Measurements from ENCODE around the gene P2RY14. TPM values are rescaled to one million over a fixed set of nuclear protein-coding genes. Genes with fewer than 3 reads are reported as not detected.

Gene P2RY14
- total and polyA plus RNA-seq, 12 donors, result 0.17 to 2.4 (median 0.57) TPM; not detected in 1

DNA sequence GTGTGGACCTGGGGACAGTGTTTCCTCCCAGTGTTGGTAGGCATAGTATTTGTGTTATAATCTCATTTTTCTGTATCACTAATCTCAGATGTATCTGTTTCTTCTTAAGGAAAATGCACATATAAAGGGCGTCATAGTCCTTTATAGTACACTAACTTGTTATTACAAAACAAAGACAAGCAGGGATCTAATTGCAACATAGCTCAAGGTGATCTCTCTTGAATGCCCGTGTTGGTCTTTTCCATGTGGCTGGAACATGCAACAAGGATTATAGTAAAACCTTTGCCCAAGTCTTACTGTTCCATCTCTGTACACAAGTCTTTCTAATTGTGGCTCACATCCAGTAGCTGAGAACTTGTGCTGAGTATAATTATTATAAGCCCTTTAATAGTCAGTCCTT is 41.8 kb upstream of the P2RY14 start:
- peaks cover 8 to 22% of the 10 kb centered on the region in 2 donors for H3K4me1 ChIP-seq (replicated peaks in 1 of 2)
- H3K27ac ChIP-seq, result no peak overlapping the region
- 55 to 76% (median 67%) methylated on average over 2 of the region's 2 CpGs for WGBS, 4 donors
- H3K36me3 ChIP-seq (replicated peaks in 1 of 2), result no peaks in the 10 kb centered on the region
- no peaks in the 10 kb centered on the region for H3K9me3 ChIP-seq (replicated peaks in 1 of 3)
- TF ChIP-seq POLR2A (IDR thresholded peaks at IDR 0.05), result no peak
- TF ChIP-seq, protein P1, sequence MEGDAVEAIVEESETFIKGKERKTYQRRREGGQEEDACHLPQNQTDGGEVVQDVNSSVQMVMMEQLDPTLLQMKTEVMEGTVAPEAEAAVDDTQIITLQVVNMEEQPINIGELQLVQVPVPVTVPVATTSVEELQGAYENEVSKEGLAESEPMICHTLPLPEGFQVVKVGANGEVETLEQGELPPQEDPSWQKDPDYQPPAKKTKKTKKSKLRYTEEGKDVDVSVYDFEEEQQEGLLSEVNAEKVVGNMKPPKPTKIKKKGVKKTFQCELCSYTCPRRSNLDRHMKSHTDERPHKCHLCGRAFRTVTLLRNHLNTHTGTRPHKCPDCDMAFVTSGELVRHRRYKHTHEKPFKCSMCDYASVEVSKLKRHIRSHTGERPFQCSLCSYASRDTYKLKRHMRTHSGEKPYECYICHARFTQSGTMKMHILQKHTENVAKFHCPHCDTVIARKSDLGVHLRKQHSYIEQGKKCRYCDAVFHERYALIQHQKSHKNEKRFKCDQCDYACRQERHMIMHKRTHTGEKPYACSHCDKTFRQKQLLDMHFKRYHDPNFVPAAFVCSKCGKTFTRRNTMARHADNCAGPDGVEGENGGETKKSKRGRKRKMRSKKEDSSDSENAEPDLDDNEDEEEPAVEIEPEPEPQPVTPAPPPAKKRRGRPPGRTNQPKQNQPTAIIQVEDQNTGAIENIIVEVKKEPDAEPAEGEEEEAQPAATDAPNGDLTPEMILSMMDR (IDR thresholded peaks at IDR 0.05), result no peak
- no peak for DNase-seq
- intact Hi-C loops (cut with DNase I), result no loop called here
- H3K27me3 ChIP-seq, result no peaks in the 10 kb centered on the region
- H3K4me3 ChIP-seq, result no peak overlapping the region

DNA sequence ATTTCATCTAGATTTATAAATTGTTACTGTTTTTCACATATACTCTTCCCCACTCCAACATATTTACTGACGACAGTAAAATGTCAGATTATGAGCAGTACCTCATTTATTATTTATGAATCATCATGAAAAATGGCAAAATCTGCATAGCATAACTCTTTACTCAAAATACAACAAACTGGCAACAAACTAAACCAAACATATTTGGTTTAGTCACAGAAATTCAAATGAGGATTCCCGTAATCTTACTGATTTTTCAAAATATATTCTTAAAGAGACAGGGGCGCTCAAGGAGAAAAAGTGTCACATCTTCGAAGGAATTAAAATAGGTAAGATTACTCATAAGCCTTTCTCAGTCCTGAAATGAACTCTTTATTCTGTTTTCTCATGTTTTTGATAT is 41.3 kb upstream of the P2RY14 start:
- intact Hi-C loops (cut with DNase I), result no loop called here
- peaks cover 8 to 22% of the 10 kb centered on the region in 2 donors for H3K4me1 ChIP-seq (replicated peaks in 1 of 2)
- H3K4me3 ChIP-seq, result no peak overlapping the region
- no peak for TF ChIP-seq POLR2A (IDR thresholded peaks at IDR 0.05)
- TF ChIP-seq, protein P1 (IDR thresholded peaks at IDR 0.05), result no peak
- WGBS, 4 donors, result 56 to 64% (median 58%) methylated on average over 4 of the region's 4 CpGs
- peak overlapping the region in 1 of 5 donors; percentile 8 for H3K27ac ChIP-seq
- no peak for DNase-seq
- H3K36me3 ChIP-seq (replicated peaks in 1 of 2), result no peaks in the 10 kb centered on the region
- H3K27me3 ChIP-seq, result no peaks in the 10 kb centered on the region
- H3K9me3 ChIP-seq (replicated peaks in 1 of 3), result no peaks in the 10 kb centered on the region

DNA sequence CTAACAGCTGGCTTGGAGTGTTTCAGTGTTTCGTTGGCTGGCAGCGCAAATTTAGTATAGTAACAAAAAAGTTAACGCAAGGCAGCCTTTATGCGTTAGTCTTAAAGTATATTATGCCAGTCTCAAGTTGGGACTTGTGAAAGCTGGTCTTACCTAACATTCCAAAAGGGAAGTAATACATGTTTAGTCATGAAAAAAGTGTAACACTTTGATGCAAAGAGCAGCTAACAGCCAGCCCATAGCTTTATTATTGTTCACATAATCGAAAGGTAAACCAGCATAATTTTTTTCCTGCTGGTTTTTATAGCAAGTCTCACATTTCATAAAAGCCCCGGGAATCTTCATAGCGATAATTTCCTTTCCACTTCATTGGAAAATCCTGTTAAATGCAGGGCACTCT is 40.6 kb upstream of the P2RY14 start:
- intact Hi-C loops (cut with DNase I), result no loop called here
- no peaks in the 10 kb centered on the region for H3K9me3 ChIP-seq (replicated peaks in 1 of 3)
- no peaks in the 10 kb centered on the region for H3K27me3 ChIP-seq
- no peak for TF ChIP-seq POLR2A (IDR thresholded peaks at IDR 0.05)
- TF ChIP-seq, protein P1 (IDR thresholded peaks at IDR 0.05), result no peak
- H3K36me3 ChIP-seq (replicated peaks in 1 of 2), result no peaks in the 10 kb centered on the region
- H3K4me3 ChIP-seq, result no peak overlapping the region
- DNase-seq, result no peak
- 79 to 88% (median 85%) methylated on average over 7 of the region's 7 CpGs for WGBS, 4 donors
- peaks cover 8 to 22% of the 10 kb centered on the region in 2 donors for H3K4me1 ChIP-seq (replicated peaks in 1 of 2)
- peak overlapping the region in 1 of 5 donors; percentile 2 for H3K27ac ChIP-seq

DNA sequence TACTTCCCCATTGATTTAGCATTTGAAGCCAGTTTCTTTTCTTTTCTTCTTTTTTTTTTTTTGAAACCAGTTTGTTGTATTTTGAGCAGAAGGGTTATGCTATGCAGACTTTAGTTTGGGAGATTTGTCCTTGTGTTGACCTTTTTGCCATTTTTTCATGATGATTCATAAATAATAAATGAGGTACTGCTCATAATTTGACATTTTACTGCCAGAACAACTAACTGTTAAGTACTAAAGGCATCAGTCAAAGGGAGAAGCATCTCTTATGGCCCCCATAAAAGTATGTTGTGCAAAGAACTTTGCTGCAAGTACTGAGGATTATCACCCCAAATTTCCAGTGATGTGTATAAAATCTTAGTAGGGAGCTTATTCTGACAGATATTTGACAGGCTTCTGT is 40.0 kb upstream of the P2RY14 start:
- intact Hi-C loops (cut with DNase I), result no loop called here

More for the DNA sequence above, 40.0 kb upstream of the P2RY14 start:
- H3K4me3 ChIP-seq, result no peak overlapping the region
- H3K9me3 ChIP-seq (replicated peaks in 1 of 3), result no peaks in the 10 kb centered on the region
- H3K4me1 ChIP-seq (replicated peaks in 1 of 2), result peaks cover 8 to 22% of the 10 kb centered on the region in 2 donors
- no peaks in the 10 kb centered on the region for H3K27me3 ChIP-seq
- no peaks in the 10 kb centered on the region for H3K36me3 ChIP-seq (replicated peaks in 1 of 2)
- TF ChIP-seq, protein P1 (IDR thresholded peaks at IDR 0.05), result no peak
- TF ChIP-seq POLR2A (IDR thresholded peaks at IDR 0.05), result no peak
- DNase-seq, result no peak
- H3K27ac ChIP-seq, result peak overlapping the region in 1 of 5 donors; percentile 2
